ENCODE data around the gene CEP170B. TPM values are rescaled to one million over a fixed set of nuclear protein-coding genes. Genes with fewer than 3 reads are reported as not detected.
"Not testable (repeated sequence)": the region's sequence is repeated elsewhere in the genome, so short reads cannot be mapped to it uniquely, and the experiment has no call there.

The CEP170B gene
- total RNA-seq, 1 experiment from 2014 or later: 13.6 TPM

- DNase-seq: no peak
- no peaks in the 10 kb centered on the region for H3K27me3 ChIP-seq
- no peaks in the 10 kb centered on the region for H3K36me3 ChIP-seq
- H3K4me3 ChIP-seq: no peak overlapping the region
- H3K9me3 ChIP-seq: no peaks in the 10 kb centered on the region
Measured at GRCh38 chr14:104936361-104937155, 71.5 kb downstream of the CEP170B start.

- no peaks in the 10 kb centered on the region for H3K36me3 ChIP-seq
- H3K9me3 ChIP-seq: no peaks in the 10 kb centered on the region
- H3K4me3 ChIP-seq: no peak overlapping the region
- no peaks in the 10 kb centered on the region for H3K27me3 ChIP-seq
- no peak for DNase-seq
Measured at GRCh38 chr14:104937161-104937560, 72.1 kb downstream of the CEP170B start.

GRCh38 chr14:104937694-104938365 is 72.8 kb downstream of the CEP170B start:
- Histone ChIP-seq H3K4me3 (no peak overlapping the region), H3K27me3 (no peaks in the 10 kb centered on the region), H3K9me3 (no peaks in the 10 kb centered on the region), H3K36me3 (no peaks in the 10 kb centered on the region)
- DNase-seq: no peak

GRCh38 chr14:104938436-104938835 is 73.4 kb downstream of the CEP170B start:
- Histone ChIP-seq H3K36me3 (no peaks in the 10 kb centered on the region), H3K27me3 (no peaks in the 10 kb centered on the region), H3K4me3 (no peak overlapping the region), H3K9me3 (no peaks in the 10 kb centered on the region)
- no peak for DNase-seq

- H3K9me3 ChIP-seq: no peaks in the 10 kb centered on the region
- no peak for DNase-seq
- no peaks in the 10 kb centered on the region for H3K36me3 ChIP-seq
- H3K27me3 ChIP-seq: no peaks in the 10 kb centered on the region
- H3K4me3 ChIP-seq: no peak overlapping the region
Measured at GRCh38 chr14:104938960-104939359, 73.9 kb downstream of the CEP170B start.

GRCh38 chr14:104939666-104940410 is 74.8 kb downstream of the CEP170B start:
- no peaks in the 10 kb centered on the region for H3K36me3 ChIP-seq
- H3K9me3 ChIP-seq: no peaks in the 10 kb centered on the region
- H3K27me3 ChIP-seq: no peaks in the 10 kb centered on the region
- no peak overlapping the region for H3K4me3 ChIP-seq
- DNase-seq: no peak

- Histone ChIP-seq H3K4me3 (no peak overlapping the region), H3K9me3 (no peaks in the 10 kb centered on the region), H3K36me3 (no peaks in the 10 kb centered on the region), H3K27me3 (no peaks in the 10 kb centered on the region)
- no peak for DNase-seq
Measured at GRCh38 chr14:104940526-104941150, 75.6 kb downstream of the CEP170B start.

GRCh38 chr14:104941508-104942365 is 76.7 kb downstream of the CEP170B start:
- DNase-seq: no peak
- no peaks in the 10 kb centered on the region for H3K27me3 ChIP-seq
- H3K9me3 ChIP-seq: no peaks in the 10 kb centered on the region
- H3K36me3 ChIP-seq: no peaks in the 10 kb centered on the region
- H3K4me3 ChIP-seq: no peak overlapping the region

GRCh38 chr14:104942586-104942985 is 77.5 kb downstream of the CEP170B start:
- Histone ChIP-seq H3K27me3 (no peaks in the 10 kb centered on the region), H3K36me3 (no peaks in the 10 kb centered on the region), H3K4me3 (no peak overlapping the region), H3K9me3 (no peaks in the 10 kb centered on the region)
- no peak for DNase-seq

GRCh38 chr14:104943216-104944015 is 78.3 kb downstream of the CEP170B start:
- not testable (repeated sequence) for H3K27me3 ChIP-seq, H3K9me3 ChIP-seq, H3K36me3 ChIP-seq, DNase-seq, H3K4me3 ChIP-seq

GRCh38 chr14:104944016-104944308 is 78.9 kb downstream of the CEP170B start:
- H3K36me3 ChIP-seq, H3K4me3 ChIP-seq, H3K27me3 ChIP-seq, H3K9me3 ChIP-seq, DNase-seq: not testable (repeated sequence)

GRCh38 chr14:104944436-104945205 is 79.6 kb downstream of the CEP170B start:
- H3K36me3 ChIP-seq, H3K9me3 ChIP-seq, DNase-seq, H3K27me3 ChIP-seq, H3K4me3 ChIP-seq: not testable (repeated sequence)

- H3K27me3 ChIP-seq, H3K9me3 ChIP-seq, H3K36me3 ChIP-seq, H3K4me3 ChIP-seq, DNase-seq: not testable (repeated sequence)
Measured at GRCh38 chr14:104945266-104945665, 80.2 kb downstream of the CEP170B start.

All from MG63 (cell line).